ES-I3 (cell line): ENCODE results near the gene FAM168A.
A peak's percentile ranks its signal among the peaks of the same experiment; 100 is the strongest.

Experiments
- H3K36me3 ChIP-seq: 2 replicates; pipeline ENCODE4 v1.6.1; 2013; ENCODE audit warnings: mild to moderate bottlenecking, low read length, control low read depth, moderate library complexity; ENCODE audit not compliant: insufficient read depth
- H3K4me1 ChIP-seq: 2 replicates; pipeline ENCODE4 v1.6.1; 2013; ENCODE audit warnings: mild to moderate bottlenecking, control low read depth, low read length; ENCODE audit not compliant: insufficient read depth
- H3K9ac ChIP-seq: 2 replicates; pipeline ENCODE4 v1.6.1; 2013; ENCODE audit warnings: low read depth, mild to moderate bottlenecking, low read length, moderate library complexity
- H3K9me3 ChIP-seq: 2 replicates; pipeline ENCODE4 v1.6.1; 2013; ENCODE audit warnings: mild to moderate bottlenecking, low read length, moderate library complexity; ENCODE audit not compliant: control insufficient read depth, insufficient read depth

FAM168A gene

GRCh38 chr11:73374151-73374550 is 223.8 kb downstream of the FAM168A start:
- H3K36me3 ChIP-seq = no peaks in the 10 kb centered on the region
- no peaks in the 10 kb centered on the region for H3K9me3 ChIP-seq
- no peak overlapping the region for H3K9ac ChIP-seq
- H3K4me1 ChIP-seq = peaks cover 12% of the 10 kb centered on the region

GRCh38 chr11:73372375-73372993 is 225.4 kb downstream of the FAM168A start:
- no peaks in the 10 kb centered on the region for H3K9me3 ChIP-seq
- no peak overlapping the region for H3K9ac ChIP-seq
- no peaks in the 10 kb centered on the region; the same call in 1 of the 2 replicates for H3K4me1 ChIP-seq
- H3K36me3 ChIP-seq = no peaks in the 10 kb centered on the region

GRCh38 chr11:73367482-73368024 is 230.4 kb downstream of the FAM168A start:
- H3K4me1 ChIP-seq = no peaks in the 10 kb centered on the region
- no peaks in the 10 kb centered on the region for H3K9me3 ChIP-seq
- H3K36me3 ChIP-seq = no peaks in the 10 kb centered on the region
- no peak overlapping the region for H3K9ac ChIP-seq

- Histone ChIP-seq H3K9me3 (no peaks in the 10 kb centered on the region), H3K4me1 (no peaks in the 10 kb centered on the region), H3K36me3 (no peaks in the 10 kb centered on the region), H3K9ac (no peak overlapping the region)
Observed at GRCh38 chr11:73366953-73367352, 231.0 kb downstream of the FAM168A start.

- H3K4me1 ChIP-seq = no peaks in the 10 kb centered on the region; the same call in 1 of the 2 replicates
- no peak overlapping the region for H3K9ac ChIP-seq
- no peaks in the 10 kb centered on the region for H3K9me3 ChIP-seq
- no peaks in the 10 kb centered on the region for H3K36me3 ChIP-seq
Observed at GRCh38 chr11:73366265-73366610, 231.7 kb downstream of the FAM168A start.

GRCh38 chr11:73365352-73366264 is 232.3 kb downstream of the FAM168A start:
- Histone ChIP-seq H3K4me1 (no peaks in the 10 kb centered on the region; the same call in 1 of the 2 replicates), H3K9ac (no peak overlapping the region), H3K9me3 (no peaks in the 10 kb centered on the region), H3K36me3 (no peaks in the 10 kb centered on the region)

GRCh38 chr11:73363147-73363546 is 234.8 kb downstream of the FAM168A start:
- Histone ChIP-seq H3K4me1 (no peaks in the 10 kb centered on the region; the same call in 1 of the 2 replicates), H3K9ac (no peak overlapping the region), H3K9me3 (no peaks in the 10 kb centered on the region), H3K36me3 (no peaks in the 10 kb centered on the region)

- Histone ChIP-seq H3K9me3 (no peaks in the 10 kb centered on the region), H3K9ac (peak overlapping the region; percentile 56; the same call in 1 of the 2 replicates), H3K4me1 (no peaks in the 10 kb centered on the region; the same call in 1 of the 2 replicates), H3K36me3 (no peaks in the 10 kb centered on the region)
Observed at GRCh38 chr11:73361953-73362776, 235.7 kb downstream of the FAM168A start.

- Histone ChIP-seq H3K9ac (no peak overlapping the region), H3K9me3 (no peaks in the 10 kb centered on the region), H3K4me1 (no peaks in the 10 kb centered on the region; the same call in 1 of the 2 replicates), H3K36me3 (no peaks in the 10 kb centered on the region)
Observed at GRCh38 chr11:73360743-73361369, 237.1 kb downstream of the FAM168A start.

- Histone ChIP-seq H3K9me3 (no peaks in the 10 kb centered on the region), H3K36me3 (no peaks in the 10 kb centered on the region), H3K4me1 (no peaks in the 10 kb centered on the region; the same call in 1 of the 2 replicates), H3K9ac (no peak overlapping the region)
Observed at GRCh38 chr11:73359930-73360742, 237.8 kb downstream of the FAM168A start.

- no peaks in the 10 kb centered on the region for H3K36me3 ChIP-seq
- no peaks in the 10 kb centered on the region; the same call in 1 of the 2 replicates for H3K4me1 ChIP-seq
- no peak overlapping the region for H3K9ac ChIP-seq
- H3K9me3 ChIP-seq = no peaks in the 10 kb centered on the region
Observed at GRCh38 chr11:73359341-73359740, 238.6 kb downstream of the FAM168A start.

- H3K36me3 ChIP-seq = no peaks in the 10 kb centered on the region
- H3K9ac ChIP-seq = no peak overlapping the region
- no peaks in the 10 kb centered on the region; the same call in 1 of the 2 replicates for H3K4me1 ChIP-seq
- H3K9me3 ChIP-seq = no peaks in the 10 kb centered on the region
Observed at GRCh38 chr11:73358071-73358470, 239.8 kb downstream of the FAM168A start.
